Endothelial cell of umbilical vein (primary cell): ENCODE measurements around the gene RNASEH2C. TPM values are rescaled to one million over a fixed set of nuclear protein-coding genes. Genes with fewer than 3 reads are reported as not detected.

Source experiments
- BruUV-seq: library from RNA; stranded (reverse); fragments of 400-500 nt; replicated peaks from 2 replicates; lab custom pipeline; 2021; lab: Mats Ljungman, UMichigan
- CTCF ChIA-PET: fragments of 300-600, 350-600 bp; sonication (Branson Sonifier 250); formaldehyde crosslinking; loops from one replicate; lab custom pipeline; 2021; ENCODE audit warnings: antibody characterized with exemption, inconsistent platforms; lab: Charles Lee
- POLR2A ChIA-PET: fragments of 300-600, 350-600 bp; sonication (Branson Sonifier 250); formaldehyde crosslinking; loops from one replicate; lab custom pipeline; 2021; ENCODE audit warnings: antibody characterized with exemption, inconsistent platforms; lab: Charles Lee
- DNase-seq: peaks from one replicate; pipeline ENCODE4 v3.0.0-alpha.2; 2011; ENCODE audit warnings: low read depth, low spot score
- FAIRE-seq: peaks from 2 replicates; lab custom pipeline; 2011; peaks lifted over from hg19 to GRCh38; lab: Jason Lieb, UNC
- H2AFZ ChIP-seq: 2 replicates; pipeline ENCODE4 v1.6.0; 2012; ENCODE audit warnings: low read depth, low read length, control low read depth, inconsistent platforms
- H3K27ac ChIP-seq: 2 replicates; pipeline ENCODE4 v1.5.1; 2011; ENCODE audit warnings: low read depth, mild to moderate bottlenecking, control low read depth, low read length, moderate library complexity; ENCODE audit not compliant: insufficient read depth
- H3K27me3 ChIP-seq, 2 experiments: 2 replicates each; pipeline versions ENCODE4 v1.6.0 to v1.6.1; 2011; ENCODE audit warnings: low read length in 2 of 2, mixed read lengths in 1 of 2; ENCODE audit not compliant: control insufficient read depth in 2 of 2, insufficient read depth in 2 of 2
- H3K36me3 ChIP-seq, 2 experiments: 2 replicates in 1 of 2; 3 replicates in 1 of 2; pipeline ENCODE4 v1.5.1; 2011; ENCODE audit warnings: low read length in 2 of 2, mild to moderate bottlenecking in 1 of 2, moderate library complexity in 1 of 2; ENCODE audit not compliant: control insufficient read depth in 2 of 2, insufficient read depth in 2 of 2; ENCODE audit errors: extremely low read depth in 1 of 2
- H3K4me1 ChIP-seq: 3 replicates; pipeline ENCODE4 v1.5.1; 2011; ENCODE audit warnings: mild to moderate bottlenecking, low read length; ENCODE audit not compliant: control insufficient read depth, insufficient read depth; ENCODE audit errors: extremely low read depth
- H3K4me2 ChIP-seq: 2 replicates; pipeline ENCODE4 v1.6.1; 2011; ENCODE audit warnings: low read length, control low read depth, mixed read lengths; ENCODE audit not compliant: insufficient read depth
- H3K4me3 ChIP-seq, 3 experiments: fragments of 200-600 bp in 1 of 3; sonication (generic), shearing (Covaris generic) in 1 of 3; replicated peaks in 1 of 3; 2 replicates each; pipeline ENCODE4 v1.5.1; 2011 to 2016; ENCODE audit warnings: control low read depth in 3 of 3, low read length in 3 of 3, mild to moderate bottlenecking in 2 of 3, inconsistent platforms in 1 of 3, low read depth in 1 of 3, moderate library complexity in 1 of 3; ENCODE audit not compliant: insufficient read depth in 1 of 3
- H3K79me2 ChIP-seq: 2 replicates; pipeline ENCODE4 v1.6.0; 2012; ENCODE audit warnings: low read length, inconsistent platforms; ENCODE audit not compliant: control insufficient read depth, insufficient read depth
- H3K9ac ChIP-seq: replicated peaks from 2 replicates; pipeline ENCODE3; 2011; ENCODE audit warnings: low read length, control low read depth; ENCODE audit not compliant: insufficient read depth; ENCODE audit errors: extremely low read depth
- H3K9me1 ChIP-seq: replicated peaks from 3 replicates; pipeline ENCODE4 v1.6.0; 2011; ENCODE audit warnings: mild to moderate bottlenecking, low read length; ENCODE audit not compliant: control insufficient read depth, insufficient read depth; ENCODE audit errors: extremely low read depth
- H3K9me3 ChIP-seq: replicated peaks from 2 replicates; pipeline ENCODE4 v1.5.1; 2012; ENCODE audit warnings: low read length, inconsistent platforms; ENCODE audit not compliant: control insufficient read depth, insufficient read depth
- H4K20me1 ChIP-seq: replicated peaks from 2 replicates; pipeline ENCODE3; 2011; ENCODE audit warnings: mild to moderate bottlenecking, low read length; ENCODE audit not compliant: control insufficient read depth, insufficient read depth; ENCODE audit errors: extremely low read depth
- CTCF ChIP-seq, 2 donors: IDR thresholded peaks; 1 replicate in 1 of 2; 2 replicates in 1 of 2; pipeline ENCODE4 v1.5.1; 2011; ENCODE audit warnings: low read length in 2 of 2, mild to moderate bottlenecking in 2 of 2, moderate library complexity in 2 of 2, control low read depth in 1 of 2, inconsistent platforms in 1 of 2, low read depth in 1 of 2; ENCODE audit not compliant: insufficient read depth in 1 of 2; ENCODE audit errors: extremely low read depth in 1 of 2
- EZH2 ChIP-seq: IDR thresholded peaks from 2 replicates; pipeline ENCODE4 v1.6.1; 2012; ENCODE audit warnings: borderline replicate concordance, low read depth, mild to moderate bottlenecking, moderate library complexity, low read length, inconsistent platforms; ENCODE audit not compliant: severe bottlenecking
- FOS ChIP-seq: IDR thresholded peaks from 2 replicates; pipeline ENCODE4 v1.6.1; 2011; ENCODE audit warnings: mild to moderate bottlenecking, low read length, moderate library complexity, borderline replicate concordance; ENCODE audit not compliant: insufficient read depth
- JUN ChIP-seq: IDR thresholded peaks from 2 replicates; pipeline ENCODE4 v1.6.1; 2011; ENCODE audit warnings: borderline replicate concordance, low read depth; ENCODE audit not compliant: insufficient read length, insufficient read depth
- MAX ChIP-seq: IDR thresholded peaks from 2 replicates; pipeline ENCODE4 v1.6.1; 2011; ENCODE audit not compliant: insufficient read depth, insufficient read length
- MYC ChIP-seq: IDR thresholded peaks from one replicate; pipeline ENCODE4 v1.6.1; 2011; ENCODE audit warnings: mild to moderate bottlenecking, low read depth, low read length
- POLR2A ChIP-seq: IDR thresholded peaks from 2 replicates; pipeline ENCODE4 v1.6.1; 2012; ENCODE audit warnings: low read depth, mild to moderate bottlenecking, control low read depth, low read length
- POLR2AphosphoS5 ChIP-seq: IDR thresholded peaks from 2 replicates; pipeline ENCODE4 v1.6.1; 2012; ENCODE audit warnings: low read depth, mild to moderate bottlenecking, control low read depth, low read length, moderate library complexity; ENCODE audit not compliant: insufficient read depth
- dilution Hi-C: fragments of 300-500 bp; cut with MboI; formaldehyde crosslinking; loops from one replicate; pipeline ENCODE4 v1.15.0; 2019; ENCODE audit warnings: low sequenced_read_pairs; ENCODE audit not compliant: extremely low pct_ligation_motif_present
- intact Hi-C: fragments of 100-400 bp; cut with micrococcal nuclease; formaldehyde crosslinking; loops from one replicate; pipeline ENCODE4 v1.10.0; 2022
- polyA plus RNA-seq, 4 experiments: library from polyadenylated mRNA; depleted of rRNA in 3 of 4; stranded (reverse) in 3 of 4; unstranded in 1 of 4; fragments of >200 nt; gene quantifications; 2 replicates each; pipeline versions ENCODE4 v1.2.1 to v1.2.3, GENCODE V29; 2011 to 2012; ENCODE audit warnings: missing spikeins in 1 of 4
- total RNA-seq: library from RNA; stranded (reverse); gene quantifications from 2 replicates; pipeline ENCODE4 v1.2.3, GENCODE V29; 2021

RNASEH2C gene
- total and polyA plus RNA-seq, 2 donors (not counting 3 experiments of a cell fraction or from before 2014, with no cell fraction given) = 62.0 to 110 TPM

- no TSS peak for BruUV-seq
- TF ChIP-seq MAX (no peak), POLR2AphosphoS5 (peak; percentile 18), POLR2A (peak; percentile 38)
- H3K4me3 ChIP-seq = no peak overlapping the region
- ChIA-PET CTCF (interaction anchor here (1.2 kb wide), 1 partner anchor 9 kb away, joined by 3 read pairs; no protein-coding TSS in a partner anchor), POLR2A (interaction anchor here (0.6 kb wide), 1 partner anchor 115 kb away, joined by 4 read pairs; no protein-coding TSS in a partner anchor)
- H4K20me1 ChIP-seq = no peaks in the 10 kb centered on the region
- H3K4me2 ChIP-seq = no peak overlapping the region
- intact Hi-C loops (no loop called here), dilution Hi-C loops (no loop called here)
- no peak overlapping the region for H3K9ac ChIP-seq
- peaks cover 10 to 37% of the 10 kb centered on the region in 2 experiments for H3K36me3 ChIP-seq
- no peak overlapping the region for H3K27ac ChIP-seq
- peaks cover 14% of the 10 kb centered on the region for H3K4me1 ChIP-seq
- H3K9me1 ChIP-seq = no peaks in the 10 kb centered on the region
- DNase-seq (no peak), FAIRE-seq (no peak)
- H3K79me2 ChIP-seq = peaks cover 22% of the 10 kb centered on the region
- H2AFZ ChIP-seq = no peak overlapping the region
- no peaks in the 10 kb centered on the region for H3K9me3 ChIP-seq
- H3K27me3 ChIP-seq = no peaks in the 10 kb centered on the region
Measured at GRCh38 chr11:65717906-65718305, 2.7 kb downstream of the RNASEH2C start.

- H4K20me1 ChIP-seq = no peaks in the 10 kb centered on the region
- H3K27me3 ChIP-seq = no peaks in the 10 kb centered on the region
- H3K9me3 ChIP-seq = no peaks in the 10 kb centered on the region
- DNase-seq = no peak
- dilution Hi-C loops = no loop called here
- H2AFZ ChIP-seq = no peak overlapping the region
- H3K4me3 ChIP-seq = no peak overlapping the region
- intact Hi-C loops = no loop called here
- no peak for TF ChIP-seq MAX
- TF ChIP-seq CTCF (IDR thresholded peaks at IDR 0.05; ENCODE audit: extremely low read depth in 1 of 2, insufficient read depth in 1 of 2, low read depth in 1 of 2, low read length in 2 of 2) = no peak
- TF ChIP-seq MYC = no peak
- no peak for TF ChIP-seq FOS
- peak; percentile 2 for TF ChIP-seq POLR2AphosphoS5
- TF ChIP-seq POLR2A = no peak
- no peak for TF ChIP-seq EZH2
- TF ChIP-seq JUN = no peak
- no peak overlapping the region for H3K4me2 ChIP-seq
- POLR2A ChIA-PET = no interaction called here
- no peak overlapping the region for H3K27ac ChIP-seq
- no TSS peak for BruUV-seq
- CTCF ChIA-PET = no interaction called here
- no peak overlapping the region for H3K9ac ChIP-seq
- no peak for FAIRE-seq
- no peaks in the 10 kb centered on the region for H3K9me1 ChIP-seq
- H3K4me1 ChIP-seq = peaks cover 17% of the 10 kb centered on the region
- H3K79me2 ChIP-seq = peaks cover 22% of the 10 kb centered on the region
- peaks cover 10 to 37% of the 10 kb centered on the region in 2 experiments for H3K36me3 ChIP-seq
Measured at GRCh38 chr11:65716774-65717405, 3.7 kb downstream of the RNASEH2C start.
